Thyroid gland (tissue), 4 donors: ENCODE results near the gene RAB37. TPM values are rescaled to one million over a fixed set of nuclear protein-coding genes. Genes with fewer than 3 reads are reported as not detected.
A peak's percentile ranks its signal among the peaks of the same experiment; 100 is the strongest.

Experiments used
- DNase-seq, 2 donors: peaks; one replicate each; pipeline ENCODE4 v3.0.0-alpha.2; 2019
- H3K27ac ChIP-seq, 3 donors: fragments of 200-600 bp; sonication (generic); 1 replicate in 2 of 3; 2 replicates in 1 of 3; pipeline ENCODE4 v1.5.1; 2016 to 2019; ENCODE audit warnings: mild to moderate bottlenecking in 1 of 3, moderate library complexity in 1 of 3
- H3K27me3 ChIP-seq: fragments of 200-600 bp; sonication (generic); one replicate; pipeline ENCODE4 v1.5.1; 2019
- H3K36me3 ChIP-seq, 2 donors: fragments of 200-600 bp; sonication (generic); one replicate each; pipeline ENCODE4 v1.5.1; 2016 to 2019
- H3K4me1 ChIP-seq, 2 donors: fragments of 200-600 bp; sonication (generic); one replicate each; pipeline ENCODE4 v1.5.1; 2017 to 2019
- H3K4me3 ChIP-seq, 3 donors: fragments of 200-600 bp; sonication (generic); replicated peaks in 1 of 3; 1 replicate in 2 of 3; 2 replicates in 1 of 3; pipeline ENCODE4 v1.5.1; 2016; ENCODE audit warnings: mild to moderate bottlenecking in 1 of 3
- H3K9me3 ChIP-seq: fragments of 200-600 bp; sonication (generic); one replicate; pipeline ENCODE4 v1.5.1; 2017
- CTCF ChIP-seq, 6 experiments: fragments of 200-600 bp in 3 of 6; fragments of 450-650 bp in 3 of 6; sonication (generic) in 3 of 6; IDR thresholded peaks; one replicate each; pipeline ENCODE4 v1.5.1; 2016 to 2019; ENCODE audit warnings: antibody characterized with exemption in 6 of 6, mild to moderate bottlenecking in 2 of 6, inconsistent platforms in 1 of 6, moderate library complexity in 1 of 6
- POLR2A ChIP-seq, 2 donors: fragments of 450-650 bp; IDR thresholded peaks; one replicate each; pipeline ENCODE4 v1.6.1; 2017; ENCODE audit warnings: antibody characterized with exemption in 2 of 2, mild to moderate bottlenecking in 2 of 2, moderate library complexity in 1 of 2
- WGBS, 2 donors: methylation state at CpG; one replicate each; pipeline ENCODE4 v1.1.5; 2017; 5-methylcytosine and 5-hydroxymethylcytosine counted together
- intact Hi-C: fragments of 100-400 bp; cut with DNase I; formaldehyde crosslinking; loops from one replicate; pipeline ENCODE4 v1.15.1; 2023
- total RNA-seq, 4 donors: library from RNA; depleted of rRNA; stranded (reverse); fragments of >200 nt; gene quantifications; one replicate each; pipeline ENCODE4 v1.2.3, GENCODE V29; 2016

The RAB37 gene
- total RNA-seq, 4 donors from 2014 or later = 0.33 to 1.8 (median 0.39) TPM

GRCh38 chr17:74755533-74755932 lies 18.5 kb downstream of the RAB37 start:
- 87 to 89% methylated on average over 8 of the region's 8 CpGs for WGBS, 2 donors
- DNase-seq = no peak

GRCh38 chr17:74756891-74757290 lies 19.8 kb downstream of the RAB37 start:
- TF ChIP-seq POLR2A (IDR thresholded peaks at IDR 0.05) (no peak), CTCF (IDR thresholded peaks at IDR 0.05) (no peak)
- Histone ChIP-seq H3K4me3 (no peak overlapping the region), H3K36me3 (no peaks in the 10 kb centered on the region), H3K9me3 (no peaks in the 10 kb centered on the region), H3K4me1 (peaks cover 48 to 56% of the 10 kb centered on the region in 2 donors), H3K27ac (peak overlapping the region in 1 of 3 donors; percentile 26), H3K27me3 (no peaks in the 10 kb centered on the region)
- intact Hi-C loops = no loop called here
- DNase-seq = no peak
- 50 to 73% methylated on average over 2 to 3 of the region's 3 CpGs for WGBS, 2 donors

More at GRCh38 chr17:74755533-74755932, 18.5 kb downstream of the RAB37 start:
- Histone ChIP-seq H3K4me1 (peaks cover 49 to 54% of the 10 kb centered on the region in 2 donors), H3K27ac (no peak overlapping the region), H3K4me3 (no peak overlapping the region), H3K36me3 (no peaks in the 10 kb centered on the region), H3K9me3 (no peaks in the 10 kb centered on the region), H3K27me3 (no peaks in the 10 kb centered on the region)
- TF ChIP-seq POLR2A (IDR thresholded peaks at IDR 0.05) = no peak
- no peak for TF ChIP-seq CTCF (IDR thresholded peaks at IDR 0.05)
- intact Hi-C loops = no loop called here

GRCh38 chr17:74757502-74757901 lies 20.4 kb downstream of the RAB37 start:
- peaks cover 46 to 56% of the 10 kb centered on the region in 2 donors for H3K4me1 ChIP-seq
- no peak for TF ChIP-seq CTCF (IDR thresholded peaks at IDR 0.05)
- TF ChIP-seq POLR2A (IDR thresholded peaks at IDR 0.05) = no peak

GRCh38 chr17:74757931-74758847 lies 21.1 kb downstream of the RAB37 start:
- Histone ChIP-seq H3K4me1 (peaks cover 47 to 56% of the 10 kb centered on the region in 2 donors), H3K36me3 (no peaks in the 10 kb centered on the region), H3K4me3 (no peak overlapping the region), H3K27ac (peak overlapping the region in 2 of 3 donors; percentile 72 to 74), H3K9me3 (no peaks in the 10 kb centered on the region), H3K27me3 (no peaks in the 10 kb centered on the region)
- intact Hi-C loops = no loop called here
- WGBS, 2 donors = 47 to 49% methylated on average over 23 to 25 of the region's 26 CpGs
- DNase-seq = peak; percentile 47 to 54
- TF ChIP-seq POLR2A (IDR thresholded peaks at IDR 0.05) = no peak
- no peak for TF ChIP-seq CTCF (IDR thresholded peaks at IDR 0.05)

More at GRCh38 chr17:74757502-74757901, 20.4 kb downstream of the RAB37 start:
- no peaks in the 10 kb centered on the region for H3K36me3 ChIP-seq
- no peaks in the 10 kb centered on the region for H3K27me3 ChIP-seq
- no peaks in the 10 kb centered on the region for H3K9me3 ChIP-seq
- peak; percentile 79 to 82 for DNase-seq
- 70 to 81% methylated on average over 2 of the region's 3 CpGs for WGBS, 2 donors
- H3K4me3 ChIP-seq = no peak overlapping the region
- H3K27ac ChIP-seq = peak overlapping the region in 2 of 3 donors; percentile 26 to 74
- intact Hi-C loops = no loop called here

GRCh38 chr17:74758848-74759168 lies 21.8 kb downstream of the RAB37 start:
- no peaks in the 10 kb centered on the region for H3K27me3 ChIP-seq
- H3K4me1 ChIP-seq = peaks cover 47 to 59% of the 10 kb centered on the region in 2 donors
- no peaks in the 10 kb centered on the region for H3K9me3 ChIP-seq
- no peaks in the 10 kb centered on the region for H3K36me3 ChIP-seq
- H3K4me3 ChIP-seq = no peak overlapping the region
- WGBS, 2 donors = 86% methylated on average over 2 of the region's 2 CpGs; no CpG with 5 or more reads in 1 of the 2 donors
- intact Hi-C loops = no loop called here
- DNase-seq = peak; percentile 32 to 48
- H3K27ac ChIP-seq = peak overlapping the region; percentile 66 to 74 (median 72)
- TF ChIP-seq POLR2A (IDR thresholded peaks at IDR 0.05) (no peak), CTCF (IDR thresholded peaks at IDR 0.05) (no peak)
